A549 treated with RU486 at 1 μM for 4 hours (cell line): ENCODE results near the gene FIS1. TPM values are rescaled to one million over a fixed set of nuclear protein-coding genes. Genes with fewer than 3 reads are reported as not detected.

ENCODE experiments used
- total RNA-seq: library from RNA; stranded (reverse); fragments of 200-300 nt; extraction: Qiagen RNA extraction; gene quantifications from 5 replicates; pipeline ENCODE4 v1.2.3, GENCODE V29; 2022; ENCODE audit warnings: low read depth

The FIS1 gene
- total RNA-seq: 120 to 145 TPM (median 139 TPM) in 5 replicates

GRCh38 chr7:101244375-101245146, at the start of gene FIS1:
Gene FIS1, minus strand, starts transcription at chr7:101245081. Its CDS starts 77 bp downstream, at chr7:101245004.

GRCh38 chr7:101237206-101238067, 7.4 kb downstream of the FIS1 start, which contains the start of gene CLDN15:
Gene CLDN15, minus strand, starts transcription at chr7:101237802. Its CDS starts 221 bp downstream, at chr7:101237581.

GRCh38 chr7:101217388-101218235, 27.3 kb downstream of the FIS1 start, which contains the start of the genes PLOD3 and ZNHIT1:
Gene PLOD3, minus strand, starts transcription at chr7:101217581. Its CDS starts 307 bp downstream, at chr7:101217274.
Gene ZNHIT1, plus strand, starts transcription at chr7:101218165. Its CDS starts 31 bp downstream, at chr7:101218196.

GRCh38 chr7:101200862-101201599, 43.9 kb downstream of the FIS1 start, which contains the start of gene MOGAT3:
Gene MOGAT3, minus strand, starts transcription at chr7:101201036. Its CDS starts 182 bp downstream, at chr7:101200854.

Other genes with a start within 250 kb of the FIS1 start
- 0.02 to 0.29 TPM (median 0.21 TPM) in 5 replicates for gene MUC17, start 225.0 kb downstream of the FIS1 start, total RNA-seq
- 8.8 to 12.1 TPM (median 10.8 TPM) in 5 replicates for gene TRIM56, start 159.6 kb downstream of the FIS1 start, total RNA-seq
- 868 to 1,053 TPM (median 898 TPM) in 5 replicates for gene SERPINE1, start 118.0 kb downstream of the FIS1 start, total RNA-seq
- gene AP1S1, start 90.6 kb downstream of the FIS1 start, total RNA-seq: 132 to 142 TPM (median 140 TPM) in 5 replicates
- 7.8 to 20.9 TPM (median 15.1 TPM) in 5 replicates for gene VGF, start 79.5 kb downstream of the FIS1 start, total RNA-seq
- 0.06 to 0.15 TPM (median 0.14 TPM) in 5 replicates for gene NAT16, start 64.8 kb downstream of the FIS1 start, total RNA-seq
- gene MOGAT3, start 44.0 kb downstream of the FIS1 start, total RNA-seq: not detected in 5 replicates
- 60.2 to 81.0 TPM (median 74.2 TPM) in 5 replicates for gene PLOD3, start 27.5 kb downstream of the FIS1 start, total RNA-seq
- gene ZNHIT1, start 26.9 kb downstream of the FIS1 start, total RNA-seq: 66.8 to 107 TPM (median 93.2 TPM) in 5 replicates
- gene CLDN15, start 7.3 kb downstream of the FIS1 start, total RNA-seq: 7.1 to 13.7 TPM (median 12.2 TPM) in 5 replicates
- 51.8 to 55.9 TPM (median 54.9 TPM) in 5 replicates for gene IFT22, start 76.7 kb upstream of the FIS1 start, total RNA-seq
- gene COL26A1, start 117.8 kb upstream of the FIS1 start, total RNA-seq: 0.21 to 0.52 TPM (median 0.49 TPM) in 5 replicates